Spleen (tissue), 11 donors: Measurements from ENCODE around the gene SELENOI. TPM values are rescaled to one million over a fixed set of nuclear protein-coding genes. Genes with fewer than 3 reads are reported as not detected.
"Not testable (repeated sequence)": the region's sequence is repeated elsewhere in the genome, so short reads cannot be mapped to it uniquely, and the experiment has no call there.

Source experiments
- DNase-seq: peaks from one replicate; pipeline ENCODE4 v3.0.0-alpha.2; 2020
- H3K27ac ChIP-seq, 8 donors: fragments of 200-600 bp; sonication (generic) in 7 of 8; 1 replicate in 4 of 8; 2 replicates in 4 of 8; pipeline versions ENCODE4 v1.5.0 to v1.8.0; 2016 to 2021; ENCODE audit warnings: inconsistent platforms in 4 of 8, mild to moderate bottlenecking in 4 of 8, moderate library complexity in 1 of 8
- H3K27me3 ChIP-seq, 7 donors: fragments of 200-600 bp; sonication (generic) in 6 of 7; replicated peaks in 1 of 7; 1 replicate in 4 of 7; 2 replicates in 3 of 7; pipeline versions ENCODE4 v1.5.0 to v1.8.0; 2016 to 2021; ENCODE audit warnings: inconsistent platforms in 3 of 7, mild to moderate bottlenecking in 1 of 7
- H3K36me3 ChIP-seq, 6 donors: fragments of 200-600 bp; sonication (generic) in 5 of 6; 1 replicate in 4 of 6; 2 replicates in 2 of 6; pipeline versions ENCODE4 v1.5.0 to v1.8.0; 2016 to 2021; ENCODE audit warnings: inconsistent platforms in 2 of 6
- H3K4me1 ChIP-seq, 6 donors: fragments of 200-600 bp; sonication (generic) in 5 of 6; 1 replicate in 3 of 6; 2 replicates in 3 of 6; pipeline versions ENCODE4 v1.5.0 to v1.8.0; 2016 to 2021; ENCODE audit warnings: inconsistent platforms in 3 of 6
- H3K4me3 ChIP-seq, 8 donors: fragments of 200-600 bp; sonication (generic) in 7 of 8; 1 replicate in 4 of 8; 2 replicates in 4 of 8; pipeline versions ENCODE4 v1.5.0 to v1.8.0; 2016 to 2021; ENCODE audit warnings: inconsistent platforms in 4 of 8, mild to moderate bottlenecking in 4 of 8, moderate library complexity in 2 of 8
- H3K9me3 ChIP-seq, 8 donors: fragments of 200-600 bp; sonication (generic) in 7 of 8; 1 replicate in 4 of 8; 2 replicates in 4 of 8; pipeline versions ENCODE4 v1.5.0 to v1.8.0; 2016 to 2021; ENCODE audit warnings: inconsistent platforms in 4 of 8
- POLR2A ChIP-seq, 3 donors: fragments of 450-650 bp; IDR thresholded peaks; one replicate each; pipeline ENCODE4 v1.5.1; 2017; ENCODE audit warnings: antibody characterized with exemption in 3 of 3, mild to moderate bottlenecking in 1 of 3
- POLR2AphosphoS5 ChIP-seq, 3 donors: sonication (generic); formaldehyde crosslinking; IDR thresholded peaks; one replicate each; pipeline ENCODE4 v1.5.1; 2017; ENCODE audit warnings: antibody characterized with exemption in 3 of 3
- WGBS, 5 donors: extraction: QIAGEN DNeasy Blood & Tissue Kit in 3 of 5; methylation state at CpG; one replicate each; pipeline versions ENCODE4 v1.1.5 to v1.1.7; 2013 to 2018; 5-methylcytosine and 5-hydroxymethylcytosine counted together
- intact Hi-C: fragments of 100-400 bp; cut with DNase I; formaldehyde crosslinking; loops from one replicate; pipeline ENCODE4 v1.15.0; 2023; ENCODE audit warnings: low total_unique reads
- polyA plus RNA-seq, 3 donors: library from polyadenylated mRNA; stranded (reverse); fragments of 200-250 nt; gene quantifications; one replicate each; pipeline ENCODE4 v1.2.1, GENCODE V29; 2013
- total RNA-seq, 7 donors: library from RNA; depleted of rRNA in 3 of 7; stranded (reverse); fragments of >200 nt in 3 of 7; fragmentation: NEBNext Ultra II Directional in 4 of 7; extraction: Animal tissue kit (Norgen Biotek cat#: 25700) in 4 of 7; gene quantifications; one replicate each; pipeline versions ENCODE4 v1.1.0 to v1.2.1, GENCODE V29; 2016 to 2021
- TF ChIP-seq, protein P1 (sequence below), 11 experiments: fragments of 200-600 bp in 7 of 11; fragments of 450-650 bp in 4 of 11; sonication (generic) in 4 of 11; IDR thresholded peaks in 8 of 11; conservative IDR thresholded peaks in 3 of 11; 1 replicate in 7 of 11; 2 replicates in 4 of 11; pipeline versions ENCODE4 v1.4.0 to v1.8.0; 2016 to 2021; ENCODE audit warnings: antibody characterized with exemption in 11 of 11, inconsistent platforms in 4 of 11, mild to moderate bottlenecking in 1 of 11
- donor health status: healthy with polysubstance abuse.
- donor health status: DM: no; HTN: no; CAD: no; lungs with moderate emphysema.
- donor health status: DM: no; HTN: no; CAD: no.
- donor health status: Bipolar disorder and iron deficiency.
- donor health status: healthy.
- donor health status: DM: no; HTN: no; CAD: no.
- donor health status: DM: yes; HTN: yes; CAD: no.

SELENOI gene
- total and polyA plus RNA-seq, 10 donors: 2.0 to 23.6 (median 16.4) TPM

DNA sequence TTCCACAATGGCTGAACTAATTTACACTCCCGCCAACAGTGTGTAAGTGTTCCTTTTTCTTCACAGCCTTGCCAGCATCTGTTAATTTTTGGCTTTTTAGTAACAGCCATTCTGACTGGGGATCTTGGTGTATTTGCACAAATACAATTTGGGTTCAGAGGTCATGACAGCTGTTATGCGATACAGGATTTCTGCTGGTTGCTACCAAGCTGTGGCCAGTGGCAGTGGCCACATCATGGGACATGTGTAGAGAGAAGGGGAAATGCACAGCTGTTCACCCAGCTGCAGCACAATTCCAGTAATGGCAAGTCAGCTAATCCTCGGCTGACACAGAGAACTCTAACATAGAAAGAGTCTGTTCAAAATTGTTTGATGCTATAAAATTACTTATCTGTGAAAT lies 21.0 kb upstream of the SELENOI start:
- peaks cover 0 to 9% (median 3%) of the 10 kb centered on the region in 6 donors for H3K4me1 ChIP-seq
- TF ChIP-seq, protein P1, sequence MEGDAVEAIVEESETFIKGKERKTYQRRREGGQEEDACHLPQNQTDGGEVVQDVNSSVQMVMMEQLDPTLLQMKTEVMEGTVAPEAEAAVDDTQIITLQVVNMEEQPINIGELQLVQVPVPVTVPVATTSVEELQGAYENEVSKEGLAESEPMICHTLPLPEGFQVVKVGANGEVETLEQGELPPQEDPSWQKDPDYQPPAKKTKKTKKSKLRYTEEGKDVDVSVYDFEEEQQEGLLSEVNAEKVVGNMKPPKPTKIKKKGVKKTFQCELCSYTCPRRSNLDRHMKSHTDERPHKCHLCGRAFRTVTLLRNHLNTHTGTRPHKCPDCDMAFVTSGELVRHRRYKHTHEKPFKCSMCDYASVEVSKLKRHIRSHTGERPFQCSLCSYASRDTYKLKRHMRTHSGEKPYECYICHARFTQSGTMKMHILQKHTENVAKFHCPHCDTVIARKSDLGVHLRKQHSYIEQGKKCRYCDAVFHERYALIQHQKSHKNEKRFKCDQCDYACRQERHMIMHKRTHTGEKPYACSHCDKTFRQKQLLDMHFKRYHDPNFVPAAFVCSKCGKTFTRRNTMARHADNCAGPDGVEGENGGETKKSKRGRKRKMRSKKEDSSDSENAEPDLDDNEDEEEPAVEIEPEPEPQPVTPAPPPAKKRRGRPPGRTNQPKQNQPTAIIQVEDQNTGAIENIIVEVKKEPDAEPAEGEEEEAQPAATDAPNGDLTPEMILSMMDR (IDR thresholded peaks at IDR 0.05 in 8 of 11, conservative IDR thresholded peaks at IDR 0.05 in 3 of 11): no peak
- TF ChIP-seq POLR2AphosphoS5 (IDR thresholded peaks at IDR 0.05): no peak
- TF ChIP-seq POLR2A (IDR thresholded peaks at IDR 0.05): no peak
- H3K36me3 ChIP-seq: no peaks in the 10 kb centered on the region
- H3K27ac ChIP-seq: no peak overlapping the region
- intact Hi-C loops: no loop called here
- WGBS, 5 donors: 45 to 74% (median 49%) methylated on average over 3 of the region's 3 CpGs
- no peaks in the 10 kb centered on the region for H3K9me3 ChIP-seq
- H3K27me3 ChIP-seq: no peaks in the 10 kb centered on the region
- no peak for DNase-seq
- H3K4me3 ChIP-seq: no peak overlapping the region

GRCh38 chr2:26325851-26326250 lies 20.1 kb upstream of the SELENOI start:
- H3K27ac ChIP-seq: no peak overlapping the region
- WGBS, 5 donors: 64 to 74% (median 72%) methylated on average over 4 of the region's 4 CpGs

GRCh38 chr2:26326514-26326913 lies 19.4 kb upstream of the SELENOI start:
- Histone ChIP-seq H3K9me3 (no peaks in the 10 kb centered on the region), H3K4me3 (no peak overlapping the region), H3K4me1 (peaks cover 0 to 15% (median 6%) of the 10 kb centered on the region in 6 donors), H3K36me3 (no peaks in the 10 kb centered on the region), H3K27me3 (no peaks in the 10 kb centered on the region), H3K27ac (no peak overlapping the region)
- intact Hi-C loops: no loop called here
- WGBS, 5 donors: 65 to 85% (median 73%) methylated on average over 1 of the region's 1 CpG
- TF ChIP-seq POLR2A (IDR thresholded peaks at IDR 0.05) (no peak), POLR2AphosphoS5 (IDR thresholded peaks at IDR 0.05) (no peak)
- TF ChIP-seq, protein P1 (IDR thresholded peaks at IDR 0.05 in 8 of 11, conservative IDR thresholded peaks at IDR 0.05 in 3 of 11): no peak
- DNase-seq: no peak

More at GRCh38 chr2:26325851-26326250, 20.1 kb upstream of the SELENOI start:
- H3K27me3 ChIP-seq: no peaks in the 10 kb centered on the region
- TF ChIP-seq POLR2AphosphoS5 (IDR thresholded peaks at IDR 0.05) (no peak), POLR2A (IDR thresholded peaks at IDR 0.05) (no peak)
- TF ChIP-seq, protein P1 (IDR thresholded peaks at IDR 0.05 in 8 of 11, conservative IDR thresholded peaks at IDR 0.05 in 3 of 11): no peak
- no peak for DNase-seq
- H3K4me3 ChIP-seq: no peak overlapping the region
- H3K4me1 ChIP-seq: peaks cover 0 to 15% (median 6%) of the 10 kb centered on the region in 6 donors
- H3K9me3 ChIP-seq: no peaks in the 10 kb centered on the region
- intact Hi-C loops: no loop called here
- no peaks in the 10 kb centered on the region for H3K36me3 ChIP-seq

DNA sequence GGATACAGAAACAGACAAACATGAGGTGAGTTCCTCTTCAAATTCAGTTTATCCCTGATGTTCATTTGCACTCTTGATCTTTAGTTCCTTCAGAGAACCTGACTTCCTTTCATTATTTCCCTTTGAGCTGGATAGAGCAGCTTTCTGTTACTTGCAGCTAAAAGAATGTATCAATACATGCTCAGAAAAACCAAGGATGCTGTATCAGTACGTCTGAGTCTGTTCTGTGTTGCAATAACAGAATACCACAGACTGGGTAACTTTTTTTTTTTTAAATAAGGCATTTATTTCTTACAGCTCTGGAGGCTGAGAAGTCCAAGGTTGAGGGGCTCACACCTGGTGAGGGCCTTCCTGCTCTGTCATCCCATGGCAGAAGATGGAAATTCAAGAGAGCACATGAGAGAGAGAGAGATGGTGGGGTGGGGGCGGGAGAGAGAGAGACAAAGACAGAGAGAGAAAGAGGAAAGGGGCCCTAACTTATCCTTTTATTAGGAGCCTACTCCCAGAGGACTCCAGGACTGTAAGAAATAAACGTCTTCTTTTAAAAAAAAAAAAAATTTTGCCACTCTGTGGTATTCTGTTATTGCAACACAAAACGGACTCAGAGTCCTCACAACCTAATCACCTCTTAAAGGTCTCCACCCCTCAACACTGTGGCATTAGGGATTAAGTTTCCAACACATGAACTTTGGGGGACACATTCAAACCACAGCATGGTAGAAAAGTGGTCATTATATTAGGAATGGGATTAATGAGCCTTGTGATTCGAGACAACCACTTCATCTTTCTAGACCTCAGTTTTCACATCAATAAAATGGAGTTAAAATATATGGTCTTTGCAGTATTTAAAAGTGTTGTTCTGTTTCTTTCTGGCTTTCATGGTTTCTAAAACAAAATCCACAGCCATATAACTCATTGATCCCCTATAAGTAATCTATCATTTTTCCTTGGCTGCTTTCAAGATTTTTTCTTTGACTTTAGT lies 18.4 kb upstream of the SELENOI start:
- H3K9me3 ChIP-seq: no peaks in the 10 kb centered on the region

DNA sequence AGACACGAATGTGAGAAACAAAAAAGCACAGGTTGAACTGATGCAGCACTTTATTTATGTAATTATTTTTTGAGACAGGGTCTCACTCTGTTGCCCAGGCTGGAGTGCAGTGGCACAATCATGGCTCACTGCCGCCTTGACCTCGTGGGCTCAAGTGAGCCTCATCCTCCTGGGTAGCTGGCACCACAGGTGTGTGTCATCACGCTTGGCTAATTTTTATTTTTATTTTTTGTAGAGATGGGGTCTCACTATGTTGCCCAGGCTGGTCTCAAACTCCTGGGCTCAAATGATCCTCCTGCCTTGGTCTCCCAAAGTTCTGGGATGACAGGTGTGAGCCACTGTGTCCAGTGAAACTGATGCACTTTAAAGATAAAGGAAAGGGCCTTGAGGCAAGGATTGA lies 16.9 kb upstream of the SELENOI start:
- H3K27me3 ChIP-seq, H3K4me3 ChIP-seq, H3K27ac ChIP-seq, H3K36me3 ChIP-seq, H3K9me3 ChIP-seq, intact Hi-C loops, DNase-seq: not testable (repeated sequence)
- 91 to 97% (median 94%) methylated on average over 4 of the region's 4 CpGs for WGBS, 5 donors
- peaks cover 0 to 15% (median 6%) of the 10 kb centered on the region in 6 donors for H3K4me1 ChIP-seq

More for the DNA sequence above, 18.4 kb upstream of the SELENOI start:
- 41 to 51% (median 45%) methylated on average over 5 of the region's 5 CpGs for WGBS, 5 donors
- intact Hi-C loops: no loop called here
- H3K27me3 ChIP-seq: no peaks in the 10 kb centered on the region
- H3K27ac ChIP-seq: no peak overlapping the region
- H3K36me3 ChIP-seq: no peaks in the 10 kb centered on the region
- no peak for DNase-seq
- no peak overlapping the region for H3K4me3 ChIP-seq
- peaks cover 0 to 15% (median 6%) of the 10 kb centered on the region in 6 donors for H3K4me1 ChIP-seq
- no peak for TF ChIP-seq POLR2AphosphoS5 (IDR thresholded peaks at IDR 0.05)
- TF ChIP-seq POLR2A (IDR thresholded peaks at IDR 0.05): no peak
- TF ChIP-seq, protein P1 (IDR thresholded peaks at IDR 0.05 in 8 of 11, conservative IDR thresholded peaks at IDR 0.05 in 3 of 11): no peak
